Measurements from ENCODE around the gene PLXNB2.

The PLXNB2 gene

GRCh38 chr22:50312371-50312770 lies 4.9 kb upstream of the PLXNB2 start (continued):
- TF ChIP-seq TSHZ2 (CRISPR knock-in tag; IDR thresholded peaks at IDR 0.05) (no peak), ZNF565 (CRISPR knock-in tag; conservative IDR thresholded peaks at IDR 0.05; ENCODE audit: low read depth) (no peak), ZNF70 (CRISPR knock-in tag; IDR thresholded peaks at IDR 0.05) (no peak), SNAI2 (CRISPR knock-in tag; IDR thresholded peaks at IDR 0.05) (no peak), TCF4 (CRISPR knock-in tag; IDR thresholded peaks at IDR 0.05; ENCODE audit: borderline replicate concordance) (no peak), ESRRG (CRISPR knock-in tag; IDR thresholded peaks at IDR 0.05) (no peak), ZFP3 (CRISPR knock-in tag; IDR thresholded peaks at IDR 0.05) (no peak), ARNTL (CRISPR knock-in tag; IDR thresholded peaks at IDR 0.05; ENCODE audit: borderline replicate concordance, low read depth) (no peak), CSRNP3 (CRISPR knock-in tag; IDR thresholded peaks at IDR 0.05) (no peak)

- ATAC-seq: no peak
- TF ChIP-seq PPARA (CRISPR knock-in tag; IDR thresholded peaks at IDR 0.05; ENCODE audit: borderline replicate concordance) (no peak), TSHZ2 (CRISPR knock-in tag; IDR thresholded peaks at IDR 0.05) (no peak)
These were observed 4.3 kb upstream of the PLXNB2 start for GRCh38 chr22:50311606-50312351.

- no peak for ATAC-seq
- no peak for TF ChIP-seq RARB (CRISPR knock-in tag; IDR thresholded peaks at IDR 0.05)
- TF ChIP-seq ISL1 (CRISPR knock-in tag; IDR thresholded peaks at IDR 0.05): no peak
- no peak for TF ChIP-seq ZNF70 (CRISPR knock-in tag; IDR thresholded peaks at IDR 0.05)
- no peak for TF ChIP-seq ZC3H10 (CRISPR knock-in tag; IDR thresholded peaks at IDR 0.05)
- no peak for TF ChIP-seq BACH2 (CRISPR knock-in tag; IDR thresholded peaks at IDR 0.05; ENCODE audit: borderline replicate concordance)
- TF ChIP-seq ESRRG (CRISPR knock-in tag; IDR thresholded peaks at IDR 0.05): no peak
- TF ChIP-seq ARNTL (CRISPR knock-in tag; IDR thresholded peaks at IDR 0.05; ENCODE audit: borderline replicate concordance, low read depth): no peak
- TF ChIP-seq GLIS3 (CRISPR knock-in tag; IDR thresholded peaks at IDR 0.05): no peak
- TF ChIP-seq ZFP30 (CRISPR knock-in tag; IDR thresholded peaks at IDR 0.05): no peak
- no peak for TF ChIP-seq OSR1 (CRISPR knock-in tag; IDR thresholded peaks at IDR 0.05)
- no peak for TF ChIP-seq ZNF565 (CRISPR knock-in tag; conservative IDR thresholded peaks at IDR 0.05; ENCODE audit: low read depth)
- no peak for TF ChIP-seq TSHZ2 (CRISPR knock-in tag; IDR thresholded peaks at IDR 0.05)
- TF ChIP-seq TOX (CRISPR knock-in tag; IDR thresholded peaks at IDR 0.05; ENCODE audit: borderline replicate concordance): no peak
- TF ChIP-seq ZFP3 (CRISPR knock-in tag; IDR thresholded peaks at IDR 0.05): no peak
- TF ChIP-seq ZNF8 (CRISPR knock-in tag; IDR thresholded peaks at IDR 0.05): no peak
These were observed 3.6 kb upstream of the PLXNB2 start for GRCh38 chr22:50310949-50311444.
